H54 (cell line): ENCODE data around the gene FOXO3.
A peak's percentile ranks its signal among the peaks of the same experiment; 100 is the strongest.
"Not testable (repeated sequence)": the region's sequence is repeated elsewhere in the genome, so short reads cannot be mapped to it uniquely, and the experiment has no call there.

Experiments
- DNase-seq: peaks from one replicate; pipeline ENCODE4 v3.0.0; 2011; ENCODE audit warnings: low spot score, mixed read lengths; ENCODE audit not compliant: insufficient read length
- FAIRE-seq: peaks from 3 replicates; lab custom pipeline; 2011; peaks lifted over from hg19 to GRCh38; lab: Jason Lieb, UNC
- POLR2A ChIP-seq: IDR thresholded peaks from 2 replicates; pipeline ENCODE4 v1.6.1; 2011; ENCODE audit warnings: low read depth, mild to moderate bottlenecking, low read length

Gene FOXO3

DNA sequence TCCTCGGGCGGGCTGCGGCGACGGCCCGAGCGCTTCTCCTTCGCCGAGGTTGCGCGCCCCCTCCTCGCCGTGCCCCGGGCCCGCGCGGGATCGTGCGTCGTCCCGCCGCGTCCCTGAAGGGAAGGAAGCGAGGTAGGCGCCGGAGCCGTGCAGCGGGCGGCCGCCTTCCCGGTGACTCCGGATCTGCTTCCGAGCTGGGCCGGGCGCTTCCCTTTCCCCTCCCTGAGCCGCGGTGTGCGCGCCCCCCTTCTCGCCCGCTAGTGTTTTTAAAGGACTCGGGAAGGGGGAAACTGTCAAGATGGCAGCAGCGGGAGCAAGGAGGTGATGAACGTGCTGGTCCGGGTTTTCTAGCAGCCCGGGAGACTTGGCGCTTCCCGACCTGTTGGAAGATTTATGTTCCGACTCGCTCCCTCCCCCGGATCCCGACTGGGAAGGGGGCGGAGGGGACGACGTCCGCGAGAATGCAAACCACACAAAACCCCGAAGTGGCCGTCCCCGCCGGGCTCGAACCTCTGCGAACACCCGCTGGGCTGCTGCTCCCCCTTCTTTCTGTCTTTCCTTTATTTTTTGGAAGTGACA lies 744 bp upstream of the FOXO3 start:
- TF ChIP-seq POLR2A: no peak
- DNase-seq (no peak), FAIRE-seq (no peak)

DNA sequence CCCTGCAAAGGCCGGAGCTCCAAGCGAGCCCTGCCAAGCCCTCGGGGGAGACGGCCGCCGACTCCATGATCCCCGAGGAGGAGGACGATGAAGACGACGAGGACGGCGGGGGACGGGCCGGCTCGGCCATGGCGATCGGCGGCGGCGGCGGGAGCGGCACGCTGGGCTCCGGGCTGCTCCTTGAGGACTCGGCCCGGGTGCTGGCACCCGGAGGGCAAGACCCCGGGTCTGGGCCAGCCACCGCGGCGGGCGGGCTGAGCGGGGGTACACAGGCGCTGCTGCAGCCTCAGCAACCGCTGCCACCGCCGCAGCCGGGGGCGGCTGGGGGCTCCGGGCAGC lies 561 bp downstream of the FOXO3 start:
- not testable (repeated sequence) for FAIRE-seq, DNase-seq

DNA sequence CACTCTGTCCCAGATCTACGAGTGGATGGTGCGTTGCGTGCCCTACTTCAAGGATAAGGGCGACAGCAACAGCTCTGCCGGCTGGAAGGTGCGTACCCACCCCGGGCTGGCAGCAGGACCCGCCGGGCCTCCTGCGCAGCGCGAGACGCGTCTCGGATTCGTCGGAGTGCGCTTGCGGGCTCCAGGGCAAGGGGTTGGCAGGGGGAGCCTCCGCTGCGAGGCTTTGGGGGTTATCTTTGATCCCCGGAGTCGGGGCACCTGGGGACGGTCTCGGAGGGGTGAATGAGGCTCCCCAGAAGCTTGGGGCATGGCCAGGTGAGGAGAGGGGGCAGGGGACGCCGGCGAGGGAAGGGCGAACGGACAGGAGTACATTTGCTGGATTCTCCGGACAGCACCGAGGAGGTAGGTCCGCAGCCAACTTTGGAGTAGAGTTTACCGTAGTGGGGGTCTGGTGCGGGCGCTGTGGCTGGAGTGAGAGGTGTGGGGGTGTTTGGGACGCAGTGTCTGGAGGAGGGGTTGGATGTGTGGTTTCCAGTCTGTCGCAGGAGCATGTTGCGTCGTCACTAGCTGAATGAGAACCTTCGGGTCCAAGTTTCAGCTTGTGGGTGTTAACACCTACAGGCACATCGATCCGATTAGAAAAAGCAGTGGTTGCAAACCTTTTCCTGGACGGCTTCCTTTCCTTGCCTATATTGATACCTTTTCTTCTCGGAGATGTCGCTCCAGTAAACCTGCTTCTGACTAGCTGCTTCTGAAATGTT lies 1.2 kb downstream of the FOXO3 start:
- FAIRE-seq (no peak), DNase-seq (no peak)
- TF ChIP-seq POLR2A: no peak

DNA sequence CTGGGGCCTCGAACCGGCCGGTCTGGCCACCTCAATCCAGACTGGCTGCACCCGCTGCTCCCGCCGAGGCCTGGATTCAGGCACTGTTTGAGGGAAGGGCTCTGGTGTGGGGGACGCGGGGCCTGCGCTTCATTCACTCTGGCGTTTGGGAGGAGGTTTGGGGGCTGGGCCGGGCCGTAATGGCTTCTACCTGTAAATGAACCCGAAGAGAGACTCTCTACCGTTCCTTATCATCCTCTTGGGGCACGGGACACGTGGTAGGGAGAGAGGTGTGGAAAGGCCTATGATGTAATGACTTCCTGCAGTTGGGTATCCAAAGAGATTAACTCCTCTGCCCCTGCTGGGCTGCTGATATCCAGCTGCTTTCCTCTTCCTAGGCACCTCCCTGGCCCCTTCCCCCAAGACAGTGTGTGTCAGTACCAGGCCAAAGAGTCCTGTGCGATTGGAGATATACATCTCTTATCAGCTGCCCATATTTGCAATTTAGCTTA lies 1.8 kb downstream of the FOXO3 start:
- FAIRE-seq (no peak), DNase-seq (peak; percentile 70)
- no peak for TF ChIP-seq POLR2A

DNA sequence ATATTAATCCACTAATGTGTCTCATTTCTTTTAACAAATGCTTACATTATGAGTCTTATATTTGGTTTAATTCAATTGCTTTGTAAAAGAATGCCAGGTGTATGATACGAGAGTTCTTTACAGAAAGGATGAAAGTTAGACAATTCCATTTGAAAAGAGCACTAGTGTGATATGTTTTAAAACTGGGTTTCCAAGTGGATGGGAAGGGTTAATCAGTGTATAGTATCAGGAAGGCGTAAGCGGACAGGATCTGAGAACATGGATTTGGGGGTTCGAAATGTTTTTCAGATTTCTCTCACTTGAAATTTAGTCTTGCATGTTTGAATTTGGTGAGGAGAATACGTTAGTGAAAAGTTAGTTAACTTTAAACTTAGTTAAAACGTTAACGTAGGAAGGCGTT lies 2.6 kb downstream of the FOXO3 start:
- FAIRE-seq: no peak
- no peak for TF ChIP-seq POLR2A
- DNase-seq: no peak

DNA sequence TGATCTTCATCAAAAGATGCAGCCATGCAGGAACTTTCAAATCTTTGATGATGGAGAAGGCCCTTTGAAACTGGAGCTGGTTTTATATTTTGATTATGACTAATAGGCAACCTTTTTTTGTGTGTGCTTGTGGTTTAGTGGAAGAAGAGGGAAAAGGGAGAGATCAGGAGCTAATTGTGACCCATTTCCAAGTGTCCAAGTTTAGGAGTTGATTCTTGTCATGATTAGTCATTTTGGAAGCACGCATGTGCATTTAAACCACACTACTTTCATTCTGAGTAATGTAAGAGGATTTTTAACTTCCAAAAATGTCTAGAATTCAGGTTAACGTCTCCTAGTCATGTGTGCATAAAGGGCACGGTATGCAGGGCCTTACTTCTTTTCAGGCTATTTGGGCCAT lies 3.5 kb downstream of the FOXO3 start:
- DNase-seq (no peak), FAIRE-seq (no peak)

DNA sequence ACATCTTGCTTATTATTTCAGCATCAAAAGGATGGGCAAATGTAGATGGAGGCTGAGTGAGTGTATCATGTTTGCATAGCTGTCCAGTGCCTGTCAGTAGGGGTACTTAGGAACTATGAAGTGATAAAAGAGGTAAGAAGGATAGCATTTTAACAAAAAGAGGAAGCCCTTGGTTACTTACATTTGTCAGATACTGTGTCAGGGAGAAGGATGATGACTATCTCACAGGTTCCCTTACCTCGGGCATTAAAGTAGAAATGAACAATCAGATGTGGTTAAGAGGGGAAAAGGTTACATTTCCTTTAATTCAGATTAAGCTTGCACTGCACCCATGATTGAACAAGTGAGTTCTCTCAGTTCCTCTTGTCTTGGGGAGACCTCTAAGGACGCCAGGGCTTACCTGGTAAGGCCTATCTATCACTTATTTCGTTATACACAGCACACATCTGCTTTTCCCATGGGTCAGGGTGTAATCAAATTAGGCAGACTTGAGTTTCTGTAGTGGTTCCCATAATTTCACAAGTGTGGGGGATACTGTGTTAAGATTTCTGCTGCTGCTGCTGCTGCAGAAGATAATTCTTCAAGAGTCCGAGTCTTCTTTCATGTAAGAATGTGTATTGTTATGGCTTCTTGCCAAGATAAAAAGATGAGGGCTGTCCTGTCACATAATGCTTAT lies 4.5 kb downstream of the FOXO3 start:
- no peak for TF ChIP-seq POLR2A
- DNase-seq: no peak
- FAIRE-seq: no peak

More for the DNA sequence above, 3.5 kb downstream of the FOXO3 start:
- no peak for TF ChIP-seq POLR2A

DNA sequence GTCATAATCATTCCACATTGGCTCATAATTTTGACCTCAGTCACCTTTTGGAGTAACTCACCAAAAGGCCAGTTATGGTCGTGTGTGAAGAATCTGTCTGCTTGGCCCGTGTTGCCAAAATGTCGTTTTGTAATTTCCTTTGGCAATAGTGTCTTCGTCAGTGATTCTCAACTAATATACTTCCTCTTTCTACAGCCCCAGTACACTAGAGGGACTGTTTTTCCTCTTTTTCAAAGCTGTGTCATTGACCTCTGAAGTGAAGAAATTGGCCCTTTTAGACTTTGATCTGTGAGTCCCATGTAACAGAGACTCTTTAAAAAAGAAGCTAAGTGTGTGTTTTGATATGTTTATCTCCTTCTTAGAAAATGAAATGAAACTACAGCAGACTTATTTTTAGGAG lies 5.2 kb downstream of the FOXO3 start:
- no peak for DNase-seq
- no peak for FAIRE-seq
- TF ChIP-seq POLR2A: no peak

DNA sequence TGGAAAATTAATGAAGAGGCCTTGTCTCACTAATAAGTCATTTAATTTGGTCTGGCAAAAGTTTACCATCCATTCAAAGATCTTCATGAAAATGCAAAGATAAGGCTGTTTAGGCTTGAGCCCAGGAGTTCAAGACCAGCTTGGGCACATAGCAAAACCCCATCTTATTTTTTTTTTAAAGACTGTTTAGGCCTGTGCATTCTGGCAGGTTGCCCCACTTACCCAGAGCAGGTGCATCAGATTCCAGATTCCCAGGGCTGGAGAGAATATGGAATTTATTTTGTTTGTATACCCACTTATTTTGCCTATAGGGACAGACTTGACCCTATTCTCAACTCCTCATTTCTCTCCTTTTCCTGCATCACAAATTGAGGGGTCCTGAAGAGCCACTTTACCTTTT lies 5.7 kb downstream of the FOXO3 start:
- FAIRE-seq (no peak), DNase-seq (no peak)
- TF ChIP-seq POLR2A: no peak

DNA sequence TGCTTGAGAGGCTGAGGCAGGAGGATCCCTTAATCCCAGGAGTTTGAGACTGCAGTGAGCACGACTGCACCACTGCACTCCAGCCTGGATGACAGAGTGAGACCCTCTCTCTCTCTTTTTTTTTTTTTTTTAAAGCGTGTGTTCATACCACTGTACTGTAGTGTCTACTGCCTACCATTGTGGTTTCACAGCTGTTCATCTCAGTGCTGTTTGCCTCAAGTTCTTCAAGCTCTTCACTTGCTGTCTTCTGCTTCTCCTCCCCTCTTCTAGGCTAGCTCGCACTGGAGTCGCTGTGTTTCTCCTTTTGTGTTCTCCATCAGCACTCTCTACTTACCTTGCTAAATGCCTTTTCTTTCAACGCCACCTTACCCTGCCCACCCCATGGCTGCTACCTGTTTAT lies 7.4 kb downstream of the FOXO3 start:
- TF ChIP-seq POLR2A: no peak
- FAIRE-seq (no peak), DNase-seq (no peak)

DNA sequence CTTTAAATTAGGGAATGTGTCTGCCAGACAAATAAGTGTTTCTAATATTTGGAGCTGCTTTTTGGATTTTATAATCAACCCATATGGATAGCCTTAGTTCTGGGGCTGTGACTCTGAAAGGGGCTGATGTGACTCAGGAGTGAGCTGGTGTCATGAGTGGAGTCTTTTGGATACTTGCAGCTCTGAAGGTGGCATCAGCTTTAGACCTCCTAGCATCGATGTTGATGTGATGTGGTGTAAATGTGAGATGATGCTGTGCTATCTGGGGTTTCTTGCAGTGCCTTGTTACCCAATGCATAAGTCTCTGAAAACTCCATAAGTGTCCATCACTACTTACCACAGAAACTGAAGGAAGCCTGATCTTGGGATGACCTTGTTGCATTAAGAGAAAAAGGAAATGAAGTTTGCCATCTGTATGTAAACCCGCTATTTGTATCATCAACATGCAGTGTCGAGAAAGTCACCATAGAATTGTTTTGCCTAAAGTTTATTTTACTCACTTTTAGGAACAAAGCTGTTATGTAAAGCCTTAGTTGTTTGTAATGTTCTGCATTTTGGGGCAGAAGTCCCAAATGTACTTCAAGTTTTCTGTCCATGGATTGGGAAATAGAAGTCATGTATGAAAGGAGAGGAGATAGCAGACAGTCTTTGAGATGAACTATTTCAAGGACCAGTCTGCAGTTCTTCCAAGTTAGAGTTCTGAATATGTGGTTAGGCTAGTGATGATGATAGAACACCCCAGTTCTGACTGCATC lies 8.0 kb downstream of the FOXO3 start:
- FAIRE-seq: no peak
- no peak for DNase-seq

DNA sequence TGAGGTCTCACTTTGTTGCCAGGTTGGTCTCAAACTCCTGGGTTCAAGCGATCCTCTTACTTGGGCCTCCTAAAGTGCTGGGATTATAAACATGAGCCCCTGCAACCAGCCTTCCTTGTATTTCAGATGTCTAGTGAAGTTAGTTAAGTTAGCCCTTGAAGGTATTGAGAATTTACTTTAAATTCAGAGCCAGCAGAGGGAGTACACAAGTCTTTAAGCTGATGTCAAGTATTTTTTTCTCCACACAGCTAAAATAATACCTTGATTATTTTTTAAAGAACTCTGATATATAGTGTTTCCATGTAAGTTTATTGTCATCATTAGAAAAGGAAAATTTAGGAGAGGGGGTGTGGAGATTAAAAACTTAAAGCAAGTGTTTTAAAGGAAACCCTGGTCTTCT lies 9.8 kb downstream of the FOXO3 start:
- FAIRE-seq (no peak), DNase-seq (no peak)
- no peak for TF ChIP-seq POLR2A

More for the DNA sequence above, 8.0 kb downstream of the FOXO3 start:
- TF ChIP-seq POLR2A: no peak

DNA sequence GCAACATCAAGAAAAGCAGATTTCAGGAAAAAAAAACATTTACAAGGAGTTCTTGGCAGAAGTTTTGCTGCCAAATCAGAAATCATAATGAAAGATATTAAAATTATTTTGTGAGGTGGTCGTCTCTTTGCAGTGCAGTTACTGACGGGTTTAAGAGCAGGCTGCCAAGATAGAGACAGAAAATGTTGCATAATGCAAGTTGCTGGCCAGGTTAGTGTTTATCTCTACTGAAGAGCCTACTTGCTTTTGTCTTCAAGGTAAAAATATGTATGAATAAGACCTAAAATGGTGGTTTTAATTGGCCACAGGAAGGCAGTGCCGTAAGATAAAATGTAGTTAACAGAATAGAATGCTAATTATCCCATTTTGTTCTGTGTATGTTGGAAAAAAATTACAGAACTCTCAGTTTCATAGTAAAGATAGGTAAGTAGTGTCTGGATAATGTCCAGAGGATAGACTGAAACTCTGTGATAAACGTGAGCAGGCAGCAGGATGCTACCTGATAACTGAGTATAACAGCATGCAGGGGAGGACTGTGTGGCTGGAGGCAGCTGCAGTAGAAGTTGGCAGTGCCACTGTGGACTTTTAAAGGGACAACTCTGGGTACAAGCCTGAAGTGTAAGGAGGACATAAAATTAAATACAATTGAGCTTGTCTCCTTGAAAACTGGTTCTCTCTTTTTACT lies 13.9 kb downstream of the FOXO3 start:
- FAIRE-seq: no peak
- no peak for TF ChIP-seq POLR2A
- DNase-seq: no peak
